GM19240 (cell line): ENCODE measurements around the gene FANCD2.
"Not testable (repeated sequence)": the region's sequence is repeated elsewhere in the genome, so short reads cannot be mapped to it uniquely, and the experiment has no call there.

ENCODE experiments used
- DNase-seq: peaks from one replicate; pipeline ENCODE4 v3.0.0; 2011; ENCODE audit warnings: low spot score; ENCODE audit not compliant: insufficient read length

FANCD2 gene

DNA sequence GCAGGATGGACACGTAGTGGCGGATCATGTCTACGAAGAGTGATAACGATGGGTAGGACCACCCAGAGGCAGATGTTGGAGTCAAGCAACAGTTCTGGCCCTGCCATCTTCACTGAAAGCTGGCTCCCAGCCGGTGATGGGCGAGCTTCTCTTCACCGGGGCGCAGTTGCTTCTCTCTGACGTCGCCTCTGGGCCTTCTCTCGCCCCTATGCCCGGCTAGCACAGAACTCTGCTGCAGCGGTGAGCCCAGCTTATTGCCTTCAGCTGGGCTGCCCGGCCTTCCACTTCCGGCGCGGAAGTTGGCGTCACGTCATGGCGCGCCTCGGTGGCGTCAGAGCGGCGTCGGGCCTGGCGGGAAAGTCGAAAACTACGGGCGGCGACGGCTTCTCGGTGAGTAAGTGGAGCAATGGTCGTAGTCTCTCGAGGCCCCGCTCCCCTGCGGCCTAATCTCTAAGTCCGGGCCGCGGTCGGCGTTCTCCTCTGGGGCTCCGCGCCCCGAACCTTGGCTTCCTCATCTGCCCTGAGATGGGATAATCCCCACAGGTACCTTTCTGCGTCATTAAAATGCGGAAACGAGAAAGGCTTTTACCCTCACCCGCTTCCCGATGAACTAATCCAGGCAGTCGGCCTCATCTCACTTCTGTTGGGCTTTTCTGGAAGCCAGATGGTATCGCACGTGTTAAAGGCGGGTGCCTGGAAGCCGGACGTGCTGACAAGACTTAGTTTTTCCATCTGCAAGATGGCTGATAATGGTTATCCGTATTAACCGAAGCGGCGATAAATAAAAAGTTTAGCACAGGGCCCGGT, at the start of gene FANCD2:
FANCD2 (plus strand) TSS at position 354 of the 807 bp plus-strand sequence. CDS start 2,221 bp downstream, outside the sequence.
- DNase-seq: peak; percentile 73

DNA sequence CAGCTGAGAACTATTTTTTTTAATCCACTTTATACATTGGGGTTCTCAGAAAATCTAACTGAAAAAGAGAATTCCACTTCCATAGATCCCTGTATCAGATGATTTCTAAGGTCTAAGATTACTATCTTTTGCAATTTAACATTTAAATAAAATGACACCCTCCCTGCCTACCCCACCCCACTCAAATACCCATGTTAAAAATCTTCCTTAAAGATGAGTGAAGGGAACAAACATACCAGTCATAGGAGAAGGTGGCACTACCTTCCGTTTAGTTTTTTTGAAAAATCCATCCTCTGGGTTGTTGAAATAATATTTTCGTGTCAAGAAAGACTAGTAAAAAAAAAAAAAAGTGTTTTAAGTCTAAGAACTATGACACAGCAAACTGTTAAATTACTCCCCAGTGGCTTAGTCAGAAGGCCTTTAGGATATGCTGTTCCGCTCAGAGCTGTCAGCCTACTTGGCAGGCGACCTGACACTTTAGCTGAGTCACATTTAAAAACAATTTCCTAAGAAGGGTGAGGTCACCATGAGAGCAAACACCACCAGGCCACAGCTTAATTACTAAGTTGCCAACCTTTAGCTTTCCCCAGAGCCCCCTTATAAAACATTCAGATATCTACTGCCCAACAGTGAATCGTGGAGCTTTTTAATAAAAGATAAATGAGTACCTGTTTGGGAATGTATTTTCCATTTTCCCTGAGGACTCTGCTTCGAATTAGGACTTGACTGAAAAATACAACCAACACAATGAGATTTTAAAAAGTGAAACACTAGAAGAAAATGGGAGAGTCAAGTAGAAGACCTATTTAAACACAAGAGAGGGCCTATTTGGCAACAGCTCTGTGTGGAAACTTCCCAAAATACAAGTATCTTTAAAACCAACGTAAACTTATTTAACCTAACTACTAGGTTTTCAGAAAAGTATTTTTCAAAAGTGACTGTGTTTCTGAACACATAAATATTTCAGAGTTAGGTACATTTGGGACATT, 49.2 kb upstream of the FANCD2 start:
- no peak for DNase-seq

DNA sequence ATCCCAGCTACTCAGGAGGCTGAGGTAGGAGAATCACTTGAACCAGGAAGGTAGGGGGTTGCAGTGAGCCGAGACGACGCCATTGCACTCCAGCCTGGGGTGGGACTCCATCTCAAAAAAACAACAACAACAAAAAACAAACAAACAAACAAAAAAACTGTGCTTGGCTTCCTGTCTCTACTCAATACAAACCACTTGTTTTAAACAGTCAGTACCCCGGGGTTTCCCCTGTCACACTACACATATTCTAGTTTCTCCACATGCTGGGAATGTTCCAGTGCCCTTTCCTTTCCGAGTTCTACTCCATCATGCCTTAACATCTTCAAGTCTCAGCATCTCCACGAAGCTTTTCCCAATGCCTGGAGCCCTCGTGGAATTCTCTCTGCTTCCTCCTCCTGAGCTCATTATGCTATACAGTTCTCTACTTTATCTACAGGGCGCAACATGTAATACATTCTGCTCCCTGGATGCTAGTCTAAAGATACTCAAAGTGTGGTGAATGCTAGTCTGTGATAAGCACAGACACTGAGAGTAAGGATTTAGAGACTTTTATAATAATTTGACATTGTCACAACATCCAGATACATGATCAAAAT, 47.4 kb upstream of the FANCD2 start:
- no peak for DNase-seq

DNA sequence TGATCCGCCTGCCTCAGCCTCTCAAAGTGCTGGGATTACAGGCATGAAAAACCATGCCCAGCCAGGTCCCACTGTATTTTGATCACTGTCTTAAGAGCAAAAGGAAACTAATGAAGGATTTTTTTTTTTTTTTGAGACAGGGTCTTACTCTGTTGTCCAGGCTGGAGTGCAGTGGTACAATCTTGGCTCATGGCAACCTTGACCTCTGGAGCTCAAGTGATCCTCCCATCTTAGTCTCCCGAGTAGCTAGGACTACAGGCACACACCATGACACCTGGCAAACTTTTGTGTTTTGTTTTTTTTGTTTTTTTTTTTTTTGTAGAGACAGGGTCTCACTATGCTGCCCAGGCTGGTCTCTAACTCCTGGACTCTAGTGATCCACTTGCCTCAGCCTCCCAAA, 46.0 kb upstream of the FANCD2 start:
- no peak for DNase-seq

DNA sequence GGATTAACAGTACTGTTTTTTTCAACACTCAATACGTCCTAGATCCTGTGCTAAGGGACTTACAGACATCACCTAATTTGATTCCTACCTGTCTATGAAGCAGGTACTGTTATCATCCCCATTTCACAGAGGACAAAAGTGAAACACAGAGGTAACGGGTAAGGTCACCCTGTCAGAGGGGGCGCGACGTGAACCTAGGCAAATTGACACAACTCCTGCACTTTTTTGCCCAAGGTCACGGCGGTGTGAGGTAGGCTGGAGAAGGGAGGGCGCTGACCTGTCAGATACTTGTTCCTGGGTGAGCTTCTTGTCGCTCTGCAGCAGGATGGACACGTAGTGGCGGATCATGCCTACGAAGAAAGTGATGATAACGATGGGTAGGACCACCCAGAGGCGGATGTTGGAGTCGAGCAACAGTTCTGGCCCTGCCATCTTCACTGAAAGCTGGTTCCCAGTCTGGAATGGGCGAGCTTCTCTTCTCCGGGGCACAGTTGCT, 40.0 kb upstream of the FANCD2 start:
- DNase-seq: no peak

DNA sequence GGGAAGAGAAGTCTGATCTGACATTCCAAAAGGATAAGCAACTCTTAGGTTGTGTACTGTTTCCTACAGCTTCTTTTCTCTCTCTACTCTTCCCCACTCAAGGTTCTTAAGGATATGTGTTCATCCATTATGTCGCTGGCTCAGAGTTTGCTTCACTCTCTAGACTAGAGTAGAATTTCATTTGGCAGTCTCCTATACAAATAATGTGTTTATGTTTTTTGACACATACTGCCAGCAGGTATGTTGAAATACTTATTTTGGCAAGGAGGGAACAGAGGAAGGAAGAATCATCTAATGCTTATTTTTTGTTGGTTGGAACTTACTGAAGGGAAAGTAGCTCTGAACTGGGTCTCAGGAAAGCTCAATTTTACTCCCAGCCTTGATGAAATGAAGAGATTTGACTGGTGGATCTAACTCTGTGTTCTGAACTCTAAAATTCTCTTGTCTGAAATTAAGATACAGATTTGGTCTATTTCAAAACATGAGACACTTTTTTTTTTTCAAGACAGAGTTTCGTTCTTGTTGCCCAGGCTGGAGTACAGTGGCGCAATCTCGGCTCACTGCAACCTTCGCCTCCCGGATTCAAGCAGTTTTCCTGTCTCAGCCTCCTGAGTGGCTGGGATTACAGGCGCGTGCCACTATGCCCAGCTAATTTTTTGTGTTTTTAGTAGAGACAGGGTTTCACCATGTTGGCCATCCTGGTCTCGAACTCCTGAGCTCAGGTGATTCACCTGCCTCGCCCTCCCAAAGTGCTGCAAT, 32.0 kb upstream of the FANCD2 start:
- DNase-seq: no peak

DNA sequence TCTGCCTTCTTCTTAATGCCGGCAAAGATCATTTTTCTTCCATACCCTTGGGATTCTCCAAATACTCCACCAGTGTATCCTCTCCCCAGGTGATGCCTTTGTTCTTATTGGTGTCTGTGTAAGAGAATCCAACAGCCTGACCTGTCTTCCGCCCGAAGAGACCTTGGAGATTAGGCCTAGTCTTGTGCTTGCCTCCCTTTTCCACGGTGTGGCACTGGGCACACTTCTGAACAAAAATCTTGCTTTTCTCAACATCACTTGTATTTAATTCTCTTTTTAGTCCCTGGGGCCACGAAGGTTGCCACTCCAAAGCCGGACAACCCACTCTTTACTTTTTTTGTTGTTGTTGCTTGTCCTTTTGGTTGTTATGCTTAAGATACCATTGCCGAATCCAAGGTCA, 25.6 kb upstream of the FANCD2 start:
- DNase-seq: no peak

DNA sequence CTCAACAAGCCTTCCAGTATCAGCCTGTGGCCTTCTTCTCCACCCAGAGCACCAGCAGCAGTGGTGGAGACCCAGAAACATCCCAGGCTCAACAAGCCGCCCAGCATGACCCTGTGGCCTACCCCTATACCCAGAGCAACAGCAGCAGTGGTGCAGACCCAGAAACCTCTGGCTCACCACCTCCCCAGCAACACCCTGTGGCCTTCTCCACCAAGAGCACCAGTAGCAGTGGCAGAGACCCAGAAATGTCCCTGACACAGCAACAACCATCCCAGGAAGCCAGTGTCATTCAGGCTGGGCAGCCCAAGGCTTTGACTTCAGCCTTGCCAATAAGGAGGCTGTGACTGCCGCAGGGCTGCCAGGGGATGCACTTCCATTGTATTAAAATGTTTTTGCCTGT, 23.3 kb upstream of the FANCD2 start:
- no peak for DNase-seq

DNA sequence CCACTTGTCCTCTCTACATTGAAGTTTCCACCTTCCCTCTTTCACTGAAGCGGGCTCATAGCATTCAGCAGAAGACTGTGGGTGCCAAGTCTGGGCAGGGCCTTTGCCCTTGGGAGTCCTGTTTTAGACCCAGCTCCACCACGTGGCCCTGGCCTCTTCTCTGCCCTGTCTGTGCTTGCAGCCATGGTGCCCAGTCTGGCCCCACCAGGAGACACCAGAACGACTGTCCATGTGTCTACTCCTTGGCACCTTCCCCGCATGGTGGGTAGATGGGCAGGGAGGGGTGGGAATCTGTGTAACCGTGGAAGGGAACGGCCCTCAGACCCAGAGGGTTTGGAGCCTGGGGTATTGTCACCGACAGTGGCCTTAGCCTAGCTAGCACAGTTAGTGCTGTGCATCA, 21.7 kb upstream of the FANCD2 start:
- DNase-seq: no peak

DNA sequence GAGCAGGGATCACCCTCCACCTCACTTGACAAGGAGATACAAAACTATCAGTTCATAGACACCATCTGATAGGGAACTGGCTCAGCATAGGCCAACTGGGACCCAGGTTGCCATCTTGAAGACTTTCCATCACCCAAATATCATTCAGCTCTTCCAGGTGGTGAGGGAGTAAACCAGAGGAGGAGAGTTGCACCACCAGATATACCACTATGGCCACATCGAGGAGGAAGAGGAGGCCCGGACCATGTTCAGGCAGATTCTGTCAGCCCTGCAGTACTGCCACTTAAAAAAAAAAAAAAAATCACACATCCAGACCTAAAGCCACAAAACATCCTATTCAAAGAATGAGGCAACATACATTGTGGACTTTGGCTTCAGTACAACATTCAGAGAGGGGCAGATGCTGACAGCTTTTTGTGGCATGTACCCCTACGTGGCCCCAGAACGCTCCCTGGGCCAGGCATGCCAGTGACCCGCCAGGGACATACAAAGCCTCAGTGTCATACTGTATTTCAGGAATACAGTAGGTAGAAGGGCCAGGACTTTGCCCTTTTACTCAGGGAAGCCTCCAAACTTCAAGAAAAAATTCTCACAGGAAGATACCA, 21.2 kb upstream of the FANCD2 start:
- DNase-seq: no peak

DNA sequence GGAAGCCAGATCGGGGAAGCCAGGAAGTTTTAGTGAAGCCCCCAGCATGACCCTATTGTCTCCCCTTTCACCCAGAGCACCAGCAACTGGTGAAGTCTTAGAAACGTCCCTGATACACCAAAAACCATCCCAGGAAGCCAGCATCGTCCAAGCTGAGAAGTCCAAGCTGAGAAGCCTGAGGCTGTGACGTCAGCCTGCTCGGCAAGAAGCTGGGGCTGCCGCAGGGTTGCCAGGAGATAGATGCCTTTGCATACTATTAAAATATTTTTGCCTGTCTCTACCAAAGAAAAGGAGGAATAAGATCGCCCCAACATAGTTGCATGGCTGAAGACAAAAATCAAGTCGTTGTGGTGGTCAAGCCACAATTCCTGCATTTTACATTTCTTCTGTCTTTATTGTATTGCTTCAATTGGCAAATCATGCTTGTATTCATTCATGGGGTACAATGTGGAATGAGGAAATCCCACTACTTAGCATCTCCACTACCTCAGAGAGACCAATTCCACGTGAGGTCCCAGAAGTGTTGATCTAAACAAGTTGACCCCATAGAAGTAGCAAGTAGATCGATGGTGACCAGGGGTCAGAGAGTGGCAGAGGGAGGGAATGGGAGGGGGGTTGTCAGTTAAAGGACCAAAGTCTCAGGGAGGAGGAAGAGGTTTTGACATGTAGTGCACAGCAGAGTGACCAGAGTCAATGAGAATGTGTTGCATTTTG, 20.0 kb upstream of the FANCD2 start:
- no peak for DNase-seq

DNA sequence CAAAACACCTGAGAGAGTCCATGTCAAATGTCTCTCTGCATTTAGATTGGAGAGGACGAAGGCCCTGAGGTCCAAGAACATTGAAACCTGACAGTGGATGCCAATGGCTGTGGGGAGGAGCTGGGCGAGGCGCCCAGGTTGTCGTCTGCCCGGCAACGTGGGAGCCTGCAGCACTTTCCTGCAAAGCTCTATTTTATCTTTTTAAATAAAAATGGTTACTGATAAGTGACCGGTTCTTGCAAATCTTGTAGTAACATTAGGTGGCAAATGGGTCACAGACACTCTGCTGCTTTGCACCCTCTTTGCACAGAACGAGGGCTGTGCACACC, 19.5 kb upstream of the FANCD2 start:
- no peak for DNase-seq

DNA sequence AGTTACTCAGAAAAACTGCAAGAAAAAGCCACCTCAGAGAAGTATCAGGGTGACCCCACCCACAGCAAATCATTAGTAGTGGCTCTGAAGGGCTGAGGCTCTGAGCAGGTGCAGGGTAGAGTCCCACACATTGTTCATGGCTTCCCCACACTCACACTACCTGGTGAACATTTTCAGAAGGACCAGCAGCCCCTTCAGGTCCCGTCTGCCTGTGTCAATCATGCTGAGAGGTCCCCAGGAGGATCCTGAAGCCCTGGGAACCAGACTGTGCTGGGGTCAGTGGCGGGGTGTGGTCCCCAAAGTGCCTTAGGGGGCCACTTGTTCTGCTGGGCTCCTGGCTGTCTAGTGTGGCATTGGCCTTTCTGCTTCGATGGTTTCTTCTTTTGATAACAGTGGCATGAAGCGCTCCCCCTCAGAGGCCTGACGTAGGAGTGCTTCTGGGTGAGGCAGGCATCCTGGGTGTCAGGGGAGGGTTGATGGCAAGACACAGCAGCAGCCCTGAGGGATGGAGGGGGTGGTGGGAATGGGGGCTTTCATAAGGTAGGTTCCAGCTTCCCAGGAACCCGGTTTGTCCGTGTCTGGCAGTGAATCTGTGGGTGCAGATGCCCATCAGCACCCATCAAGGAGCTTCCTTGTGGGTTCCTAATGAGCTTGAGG, 19.0 kb upstream of the FANCD2 start:
- DNase-seq: no peak

DNA sequence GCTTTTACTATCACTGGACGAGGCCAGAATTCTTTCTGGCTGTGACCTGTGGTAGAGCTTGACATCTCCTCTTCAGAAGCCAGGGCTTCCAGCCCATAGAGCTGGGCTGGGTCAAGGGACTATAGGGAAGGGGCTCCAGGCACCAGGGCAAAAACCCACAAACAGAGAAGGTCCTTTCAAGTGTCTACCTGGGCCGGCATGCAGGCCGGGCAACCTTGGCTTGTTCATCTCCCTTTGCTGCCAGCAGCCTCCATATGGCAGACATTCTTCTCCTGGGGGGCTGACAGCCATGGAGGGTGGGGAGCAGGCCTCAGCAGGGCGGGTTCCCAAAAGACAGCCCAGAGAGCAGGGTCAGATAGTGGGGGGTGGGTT, 18.0 kb upstream of the FANCD2 start:
- not testable (repeated sequence) for DNase-seq

DNA sequence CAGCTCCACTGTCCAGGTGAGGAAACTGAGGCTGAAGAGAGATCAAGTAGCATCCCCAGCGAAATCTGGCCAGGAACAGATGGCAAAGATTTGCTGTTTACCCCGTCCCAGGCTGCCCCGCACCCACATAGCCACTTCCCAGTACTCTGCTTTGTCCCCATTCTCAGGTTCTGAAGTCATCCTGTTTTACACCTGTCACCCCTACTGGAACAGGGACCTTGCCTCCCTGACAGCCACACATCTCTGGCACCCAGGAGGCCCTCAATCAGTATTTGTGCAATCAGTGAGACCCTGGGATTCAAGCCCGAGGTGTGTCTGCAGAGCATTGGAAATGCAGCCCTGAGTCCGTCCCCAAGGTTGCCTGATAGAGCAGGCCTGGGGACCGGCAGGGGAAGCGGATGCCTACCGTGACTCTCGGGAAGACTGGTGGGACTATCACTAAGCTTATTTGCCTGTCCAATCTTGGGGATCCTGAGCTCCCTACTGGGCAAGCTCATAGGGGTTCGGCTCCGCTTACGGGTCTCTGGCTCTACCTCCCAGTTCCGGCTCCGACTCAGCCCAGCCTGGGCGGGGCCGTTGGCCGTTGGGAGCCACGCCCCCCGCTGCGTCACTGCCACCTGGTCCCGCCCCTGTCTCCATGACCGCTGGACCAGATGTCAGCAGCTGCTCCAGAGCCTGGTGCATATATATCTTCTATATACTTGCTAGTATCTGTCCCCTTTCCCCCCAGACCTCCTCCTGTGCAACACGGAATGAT, 17.5 kb upstream of the FANCD2 start:
- DNase-seq: no peak

DNA sequence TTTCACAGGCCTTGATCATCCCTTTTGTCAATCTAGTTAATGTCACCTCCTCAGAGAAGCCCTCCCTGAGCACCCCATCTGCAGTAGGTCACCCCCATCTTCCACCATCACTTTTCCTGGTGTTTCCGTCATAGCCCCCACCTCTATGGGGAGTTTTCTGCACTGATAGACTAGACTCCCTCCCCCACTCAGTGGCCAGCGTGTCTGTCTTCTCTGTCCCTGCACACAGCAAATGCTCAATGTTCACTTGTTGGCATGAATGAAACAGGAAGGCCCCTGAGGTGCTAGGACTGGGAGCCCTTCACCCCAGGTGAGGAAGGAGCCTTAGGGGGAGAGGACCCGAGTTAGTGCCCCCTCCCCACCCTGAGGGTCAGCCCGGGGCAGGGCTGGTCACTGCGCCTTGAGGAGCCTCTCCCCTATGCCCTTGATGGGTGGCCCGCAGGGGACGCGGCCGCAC, 15.8 kb upstream of the FANCD2 start:
- DNase-seq: no peak

DNA sequence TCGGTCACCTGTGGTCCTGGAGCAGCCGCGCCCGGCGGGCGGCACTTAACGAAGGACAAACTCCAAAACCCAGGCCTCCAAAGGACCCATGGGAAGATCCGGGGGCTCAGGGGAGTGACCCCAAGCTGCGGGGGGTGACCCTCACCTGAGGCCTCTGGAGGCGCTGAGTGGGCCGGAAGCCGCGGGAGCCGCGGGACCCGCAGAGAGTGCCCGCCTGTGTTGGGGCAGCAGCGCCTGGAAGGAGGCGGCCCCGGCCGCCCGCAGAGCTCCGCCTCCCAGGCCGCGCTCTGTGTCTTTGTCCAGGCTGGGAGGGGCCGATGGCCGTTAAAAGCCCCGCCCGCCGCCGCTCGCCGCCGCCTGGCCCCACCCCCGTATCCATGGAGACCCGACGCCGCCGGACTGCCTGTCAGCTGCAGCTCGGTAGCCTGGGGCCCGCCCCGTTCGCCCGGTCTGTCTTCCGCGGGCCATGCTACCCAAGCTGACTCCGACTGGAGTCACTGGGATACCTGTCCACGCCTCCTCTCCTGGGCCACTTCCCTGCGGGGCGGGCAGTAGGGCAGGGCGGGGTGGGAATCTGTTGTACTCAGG, 15.3 kb upstream of the FANCD2 start:
- DNase-seq: peak; percentile 93

DNA sequence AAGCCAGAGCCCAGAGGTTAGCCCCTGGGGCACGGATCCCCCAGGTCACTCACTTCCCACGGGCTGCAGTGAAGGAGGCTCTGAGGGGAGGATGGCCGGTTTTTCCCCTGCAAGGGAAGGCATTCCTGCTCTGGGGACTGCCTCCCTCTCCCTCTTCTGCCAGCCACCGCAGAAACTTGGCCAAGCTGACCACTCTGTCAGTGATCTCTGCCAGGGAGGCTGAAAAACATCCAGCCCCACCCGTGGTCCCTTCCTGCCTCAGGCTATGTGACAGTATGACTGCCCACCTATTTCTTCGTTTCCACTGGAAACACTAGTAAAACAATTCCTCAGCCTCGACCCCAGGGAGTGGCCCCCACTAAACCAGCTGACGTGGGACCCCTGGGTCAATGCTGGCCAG, 14.6 kb upstream of the FANCD2 start:
- DNase-seq: no peak
